Measurements from ENCODE around the gene PON1.

Gene PON1

DNA sequence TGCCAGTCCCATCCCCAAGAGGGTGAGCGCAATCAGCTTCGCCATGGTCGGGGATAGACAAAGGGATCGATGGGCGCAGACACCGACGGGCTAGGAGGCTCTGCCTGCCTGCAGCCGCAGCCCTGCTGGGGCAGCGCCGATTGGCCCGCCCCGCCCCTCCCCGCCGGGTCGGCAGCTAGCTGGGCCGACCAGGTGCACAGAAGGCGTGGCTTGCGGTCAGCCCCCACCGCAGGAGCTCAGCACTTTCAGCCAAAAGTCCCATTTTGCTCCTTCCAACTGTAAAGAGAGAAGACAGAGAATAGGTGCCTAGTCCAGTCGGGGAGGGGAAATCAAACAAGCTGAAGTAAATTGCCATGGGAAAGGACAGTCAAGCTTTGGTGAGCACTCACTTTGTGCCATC is at the start of gene PON1:
PON1 (minus strand) TSS at position 102 of the 400 bp plus-strand sequence; CDS start at position 45, 57 bp downstream.
- no peak within 1 kb of the TSS for H3K4me3 ChIP-seq (ENCODE audit: control insufficient read depth, low read depth, low read length)
- TF ChIP-seq, protein P1, sequence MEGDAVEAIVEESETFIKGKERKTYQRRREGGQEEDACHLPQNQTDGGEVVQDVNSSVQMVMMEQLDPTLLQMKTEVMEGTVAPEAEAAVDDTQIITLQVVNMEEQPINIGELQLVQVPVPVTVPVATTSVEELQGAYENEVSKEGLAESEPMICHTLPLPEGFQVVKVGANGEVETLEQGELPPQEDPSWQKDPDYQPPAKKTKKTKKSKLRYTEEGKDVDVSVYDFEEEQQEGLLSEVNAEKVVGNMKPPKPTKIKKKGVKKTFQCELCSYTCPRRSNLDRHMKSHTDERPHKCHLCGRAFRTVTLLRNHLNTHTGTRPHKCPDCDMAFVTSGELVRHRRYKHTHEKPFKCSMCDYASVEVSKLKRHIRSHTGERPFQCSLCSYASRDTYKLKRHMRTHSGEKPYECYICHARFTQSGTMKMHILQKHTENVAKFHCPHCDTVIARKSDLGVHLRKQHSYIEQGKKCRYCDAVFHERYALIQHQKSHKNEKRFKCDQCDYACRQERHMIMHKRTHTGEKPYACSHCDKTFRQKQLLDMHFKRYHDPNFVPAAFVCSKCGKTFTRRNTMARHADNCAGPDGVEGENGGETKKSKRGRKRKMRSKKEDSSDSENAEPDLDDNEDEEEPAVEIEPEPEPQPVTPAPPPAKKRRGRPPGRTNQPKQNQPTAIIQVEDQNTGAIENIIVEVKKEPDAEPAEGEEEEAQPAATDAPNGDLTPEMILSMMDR (conservative IDR thresholded peaks at IDR 0.05; ENCODE audit: control insufficient read depth, insufficient read depth, low read depth, low read length), result no peak
- no peak for DNase-seq (ENCODE audit: low read depth)

DNA sequence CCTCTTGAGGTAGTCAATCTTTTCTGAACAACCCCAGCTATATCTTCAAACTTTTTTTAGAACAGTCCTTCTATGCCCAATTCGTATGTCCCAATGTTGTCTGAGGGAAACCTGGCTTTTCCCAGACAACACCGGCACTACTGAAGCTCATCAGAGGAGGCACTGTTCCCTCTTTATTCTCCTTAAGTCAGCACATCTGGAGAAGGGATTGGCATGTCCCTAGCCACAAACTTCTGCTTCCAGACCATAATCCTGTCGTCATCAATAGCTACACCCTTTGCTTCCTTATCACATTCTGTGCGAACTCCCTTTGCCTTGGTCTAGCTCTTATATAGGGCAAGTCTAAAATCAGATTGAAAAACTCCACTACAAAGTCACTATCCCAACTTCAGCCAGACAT is 49.0 kb upstream of the PON1 start:
- DNase-seq (ENCODE audit: low read depth), result no peak
- TF ChIP-seq, protein P1 (conservative IDR thresholded peaks at IDR 0.05; ENCODE audit: control insufficient read depth, insufficient read depth, low read depth, low read length), result peak; percentile 4
- no peak overlapping the region for H3K4me3 ChIP-seq (ENCODE audit: control insufficient read depth, low read depth, low read length)

DNA sequence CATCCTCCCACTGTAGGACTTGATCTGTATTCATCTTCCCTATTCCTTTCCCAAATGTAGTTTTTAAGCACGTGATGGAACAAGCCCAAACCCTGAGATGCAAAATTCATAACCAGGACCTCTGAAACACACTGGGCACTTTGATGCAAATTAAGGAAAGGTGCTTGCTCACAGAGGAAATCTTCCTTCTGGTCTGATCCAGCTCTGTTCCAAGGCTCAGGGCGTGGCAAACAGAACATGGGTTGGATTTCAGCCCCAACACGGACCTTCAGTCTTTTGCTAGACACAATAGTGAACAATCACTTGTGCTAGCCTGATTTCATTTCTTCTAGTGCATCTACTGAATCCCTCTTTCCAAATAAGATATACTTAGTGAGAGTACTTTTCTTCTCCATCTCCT is 43.9 kb upstream of the PON1 start:
- no peak for DNase-seq (ENCODE audit: low read depth)
- TF ChIP-seq, protein P1 (conservative IDR thresholded peaks at IDR 0.05; ENCODE audit: control insufficient read depth, insufficient read depth, low read depth, low read length), result no peak
- no peak overlapping the region for H3K4me3 ChIP-seq (ENCODE audit: control insufficient read depth, low read depth, low read length)

DNA sequence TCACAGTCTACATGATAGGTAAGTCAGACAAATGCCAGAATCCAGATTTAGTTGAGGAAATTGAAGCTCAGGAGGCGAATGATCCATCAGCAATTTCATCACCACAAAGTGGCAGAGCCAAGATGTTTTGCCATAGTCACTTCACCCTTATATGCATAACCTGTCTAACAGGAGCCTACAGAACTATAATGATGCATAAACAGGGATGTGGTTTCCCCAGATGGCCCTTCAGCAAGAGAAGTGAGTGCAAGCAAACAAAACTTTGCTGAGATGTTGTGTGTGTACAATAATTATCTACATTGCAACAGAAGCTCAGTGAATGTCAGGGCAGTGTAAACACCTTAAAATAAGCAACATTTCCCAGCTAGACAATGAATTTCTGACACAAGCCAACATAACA is 43.3 kb upstream of the PON1 start:
- TF ChIP-seq, protein P1 (conservative IDR thresholded peaks at IDR 0.05; ENCODE audit: control insufficient read depth, insufficient read depth, low read depth, low read length), result no peak
- DNase-seq (ENCODE audit: low read depth), result no peak
- no peak overlapping the region for H3K4me3 ChIP-seq (ENCODE audit: control insufficient read depth, low read depth, low read length)

DNA sequence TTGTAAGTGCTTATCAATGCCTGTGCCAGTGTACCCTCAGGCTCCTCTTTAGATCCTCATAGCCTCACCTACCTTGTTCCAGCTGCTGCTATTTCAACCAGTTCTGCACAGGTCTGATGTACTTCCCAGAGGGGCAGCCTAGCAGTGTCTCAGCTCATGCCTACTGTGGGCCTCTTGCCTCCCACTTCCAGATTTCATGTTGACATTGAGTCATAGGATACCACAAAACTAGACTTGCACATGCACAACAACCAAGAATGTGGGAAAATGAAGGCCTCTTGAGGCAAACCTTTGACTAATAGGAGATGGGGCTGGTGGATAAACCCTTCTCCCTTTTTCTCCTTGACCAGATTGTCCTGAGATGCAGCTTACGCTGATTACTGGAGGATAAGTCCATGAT is 40.8 kb upstream of the PON1 start:
- TF ChIP-seq, protein P1 (conservative IDR thresholded peaks at IDR 0.05; ENCODE audit: control insufficient read depth, insufficient read depth, low read depth, low read length), result no peak
- no peak overlapping the region for H3K4me3 ChIP-seq (ENCODE audit: control insufficient read depth, low read depth, low read length)
- DNase-seq (ENCODE audit: low read depth), result peak; percentile 49

DNA sequence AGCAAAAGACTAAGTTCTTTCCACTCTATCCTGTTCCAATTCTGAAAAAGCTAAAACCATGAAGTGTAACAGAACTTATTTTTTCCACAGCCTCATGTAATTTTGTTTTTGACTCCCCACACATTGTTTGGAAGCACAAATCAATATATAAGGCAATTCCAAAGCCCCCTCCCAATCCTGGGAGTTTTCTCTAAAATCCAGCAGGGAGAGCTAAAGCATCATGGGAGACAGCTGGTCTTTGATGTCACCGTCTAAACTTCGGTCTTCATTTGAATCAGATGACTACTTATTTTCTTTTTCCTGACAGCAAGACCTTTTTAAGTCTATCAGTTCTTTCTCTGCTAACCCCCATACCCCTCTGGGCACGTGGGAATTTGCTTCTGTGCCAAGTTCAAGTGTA is 33.3 kb upstream of the PON1 start:
- no peak for DNase-seq (ENCODE audit: low read depth)
- no peak overlapping the region for H3K4me3 ChIP-seq (ENCODE audit: control insufficient read depth, low read depth, low read length)
- TF ChIP-seq, protein P1 (conservative IDR thresholded peaks at IDR 0.05; ENCODE audit: control insufficient read depth, insufficient read depth, low read depth, low read length), result no peak

Data from fibroblast of mammary gland (primary cell).